HG02981 (cell line): ENCODE results near the gene SMYD3.
"Not testable (repeated sequence)": the region's sequence is repeated elsewhere in the genome, so short reads cannot be mapped to it uniquely, and the experiment has no call there.

Source experiments
- ATAC-seq: cut with Tn5 transposase; IDR thresholded peaks from one replicate; pipeline ENCODE4 v1.9.1; 2021; ENCODE audit warnings: mild to moderate bottlenecking, moderate library complexity; ENCODE audit not compliant: unreplicated experiment

Gene SMYD3

GRCh38 chr1:245763873-245764331, 743.2 kb downstream of the SMYD3 start:
- ATAC-seq = no peak

GRCh38 chr1:245762396-245762910, 744.6 kb downstream of the SMYD3 start:
- ATAC-seq = no peak

DNA sequence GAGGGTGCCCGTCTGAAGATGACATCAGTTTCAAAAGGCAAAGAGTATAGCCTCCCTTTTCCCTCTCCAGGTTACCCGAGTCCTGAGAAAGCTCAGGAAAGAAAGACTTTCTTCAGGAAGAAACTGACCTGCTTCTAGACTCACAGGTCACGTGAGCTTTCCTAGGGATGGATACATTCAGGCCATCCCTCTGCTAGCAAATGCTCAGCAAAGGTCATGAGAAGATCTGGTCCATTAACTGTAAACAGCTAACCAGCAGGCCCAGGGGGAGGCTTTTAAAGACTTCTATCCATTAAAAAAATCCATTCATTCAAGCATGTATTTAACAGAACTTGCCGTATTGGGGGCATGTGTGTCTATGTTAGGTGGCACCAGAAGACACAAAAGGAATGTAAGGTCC, 746.8 kb downstream of the SMYD3 start:
- ATAC-seq = no peak

DNA sequence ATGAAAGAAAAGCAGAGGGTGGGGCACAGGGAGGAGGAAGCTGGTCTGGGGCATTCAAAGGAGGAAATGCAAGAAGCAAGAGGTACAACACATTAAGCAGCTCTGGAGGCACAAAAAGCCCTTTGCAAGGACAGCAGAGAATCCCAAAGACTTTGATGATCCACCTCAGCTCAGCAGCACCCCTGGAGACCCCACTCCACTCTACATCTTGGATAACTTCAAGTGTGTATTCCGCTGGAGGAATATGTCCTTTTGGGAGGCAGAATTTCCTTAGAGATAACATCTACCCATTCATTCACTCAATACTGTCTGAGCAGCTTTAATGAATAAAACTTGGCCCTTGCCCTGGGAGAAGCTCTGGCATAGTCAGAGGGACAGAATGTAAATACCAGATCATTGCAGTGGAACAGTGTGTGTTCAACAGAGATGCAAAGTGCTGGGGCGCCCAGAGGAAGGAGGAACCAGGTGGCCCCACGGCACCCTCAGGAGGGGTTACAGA, 752.6 kb downstream of the SMYD3 start:
- no peak for ATAC-seq

GRCh38 chr1:245753807-245754206, 753.3 kb downstream of the SMYD3 start:
- no peak for ATAC-seq

- ATAC-seq = no peak
Measured at GRCh38 chr1:245752561-245752960, 754.5 kb downstream of the SMYD3 start.

- ATAC-seq = no peak
Measured at GRCh38 chr1:245751726-245752470, 755.2 kb downstream of the SMYD3 start.

- ATAC-seq = no peak
Measured at GRCh38 chr1:245751116-245751515, 756.0 kb downstream of the SMYD3 start.

DNA sequence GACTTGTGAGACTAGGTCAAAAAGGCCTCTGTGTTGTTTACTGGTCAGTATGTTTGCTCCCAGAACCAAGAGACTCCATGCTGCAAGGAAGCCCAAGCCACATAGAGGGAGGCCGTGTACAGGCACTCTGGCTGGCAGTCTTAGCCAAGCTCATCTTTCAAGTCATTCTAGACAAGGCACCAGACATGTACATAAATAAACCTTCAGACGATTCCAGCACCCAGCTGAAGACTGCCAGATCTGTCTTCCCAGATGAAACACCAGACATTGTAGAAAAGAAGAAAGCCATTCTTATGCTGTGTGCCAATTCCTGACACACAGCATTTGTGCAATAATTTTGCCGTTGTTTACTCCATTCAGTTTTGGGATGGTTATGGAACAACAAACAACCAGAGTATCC, 756.8 kb downstream of the SMYD3 start:
- no peak for ATAC-seq

GRCh38 chr1:245749053-245749452, 758.0 kb downstream of the SMYD3 start:
- ATAC-seq = no peak

DNA sequence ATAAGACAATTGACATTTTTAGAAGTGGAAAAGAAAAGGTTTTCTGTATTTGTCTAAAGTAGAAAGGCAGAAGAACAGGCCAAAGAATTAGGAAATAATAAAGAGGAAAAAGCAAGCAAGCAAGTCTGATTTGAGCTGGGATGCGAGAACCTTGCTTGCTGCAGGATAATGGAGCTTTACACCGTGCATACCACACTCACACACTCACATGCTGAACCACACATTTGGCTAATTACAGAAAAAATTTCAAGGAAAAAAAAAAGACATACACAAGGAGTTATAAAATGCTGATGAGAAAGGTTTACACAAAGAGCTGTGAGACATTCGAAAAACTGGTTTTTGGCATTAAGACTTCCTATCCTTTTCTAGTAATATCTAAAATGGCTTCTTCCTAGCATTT, 758.4 kb downstream of the SMYD3 start:
- ATAC-seq = no peak

- no peak for ATAC-seq
Measured at GRCh38 chr1:245748240-245748639, 758.8 kb downstream of the SMYD3 start.

DNA sequence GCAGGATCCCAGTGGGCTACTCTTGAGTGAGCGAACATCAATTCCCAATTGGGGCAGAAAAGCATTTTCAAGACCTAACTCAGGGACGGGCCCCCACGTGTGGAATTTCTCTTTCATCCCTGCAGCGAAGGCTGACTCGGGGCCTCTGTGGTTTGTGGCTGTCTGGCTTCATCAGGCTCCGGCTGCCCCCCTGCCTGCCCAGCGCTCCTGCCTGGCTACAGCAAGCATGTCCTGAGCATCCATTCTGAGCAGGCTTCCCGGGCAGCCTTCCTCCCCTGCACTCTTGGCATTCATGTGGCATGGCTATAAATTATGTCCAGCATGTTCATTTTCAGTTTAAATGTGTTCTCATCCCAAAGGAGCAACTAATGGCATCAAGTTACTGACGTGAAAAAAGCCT, 764.2 kb downstream of the SMYD3 start:
- ATAC-seq = no peak

- ATAC-seq = not testable (repeated sequence)
Measured at GRCh38 chr1:245740336-245740735, 766.7 kb downstream of the SMYD3 start.

DNA sequence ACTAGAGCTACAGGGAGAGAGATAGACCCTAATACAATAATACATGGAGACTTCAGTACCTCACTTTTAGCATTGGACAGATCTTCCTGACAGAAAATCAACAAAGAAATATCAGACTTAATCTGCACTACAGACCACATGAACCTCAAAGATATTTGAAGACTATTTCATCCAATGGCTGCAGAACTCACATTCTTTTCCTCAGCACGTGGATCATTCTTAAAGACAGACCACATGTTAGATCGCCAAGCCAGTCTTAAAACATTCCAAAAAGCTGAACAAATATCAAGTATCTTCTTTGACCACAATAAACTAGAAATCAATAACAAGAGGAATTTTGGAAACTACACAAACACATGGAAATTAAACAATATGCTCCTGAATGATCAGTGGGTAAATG, 776.3 kb downstream of the SMYD3 start:
- no peak for ATAC-seq

DNA sequence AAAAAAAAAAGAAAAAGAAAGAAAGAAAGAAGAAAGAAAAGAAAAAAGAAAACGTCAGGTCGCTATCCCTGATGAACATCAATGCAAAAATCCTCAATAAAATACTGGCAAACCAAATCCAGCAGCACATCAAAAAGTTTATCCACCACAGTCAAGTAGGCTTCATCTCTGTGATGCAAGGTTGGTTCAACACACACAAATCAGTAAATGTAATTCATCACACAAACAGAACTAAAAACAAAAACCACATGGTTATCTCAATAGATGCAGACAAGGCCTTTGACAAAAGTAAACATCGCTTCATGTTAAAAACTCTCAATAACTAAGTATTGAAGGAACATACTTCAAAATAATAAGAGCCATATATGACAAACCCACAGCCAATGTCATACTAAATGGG, 779.0 kb downstream of the SMYD3 start:
- ATAC-seq = not testable (repeated sequence)

GRCh38 chr1:245721488-245721887, 785.6 kb downstream of the SMYD3 start:
- no peak for ATAC-seq

- no peak for ATAC-seq
Measured at GRCh38 chr1:245718951-245719350, 788.1 kb downstream of the SMYD3 start.

DNA sequence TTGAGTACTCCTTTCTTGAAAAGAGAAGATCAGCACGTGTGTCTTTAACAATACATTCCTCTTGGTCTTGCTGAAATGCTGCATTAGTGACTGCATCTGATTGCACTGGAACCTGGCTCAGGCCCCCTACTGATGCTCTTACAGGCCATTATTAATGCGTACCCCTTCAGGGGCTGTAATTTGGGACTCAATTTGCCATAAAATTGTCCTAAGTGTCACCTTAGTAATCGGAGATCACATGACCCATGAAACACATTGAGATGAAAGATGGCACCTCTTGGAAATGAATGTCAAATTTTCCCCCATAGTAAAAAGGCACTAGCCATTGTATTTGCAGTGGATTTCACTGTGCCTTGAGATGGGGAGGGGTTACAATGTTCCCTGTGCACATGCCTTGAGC, 789.0 kb downstream of the SMYD3 start:
- ATAC-seq = no peak

DNA sequence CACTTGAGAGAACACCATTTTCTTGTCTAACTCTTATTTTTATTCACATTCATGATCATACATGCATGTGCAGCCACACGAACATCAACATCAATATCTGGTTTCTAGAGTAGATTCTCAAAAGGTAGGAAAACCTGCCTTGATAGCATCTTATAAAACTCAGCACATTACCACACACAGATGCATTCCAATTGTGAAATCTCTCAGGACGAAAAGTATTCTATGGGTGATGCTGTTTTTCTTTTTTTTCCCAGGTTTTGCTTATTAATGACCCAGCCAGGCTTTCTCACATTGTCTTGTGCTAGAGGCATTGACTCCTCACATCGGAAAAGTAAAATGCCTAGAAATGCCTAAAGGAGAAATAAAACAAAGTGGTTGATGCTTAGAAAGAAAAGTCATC, 789.5 kb downstream of the SMYD3 start:
- no peak for ATAC-seq

GRCh38 chr1:245716561-245716960, 790.5 kb downstream of the SMYD3 start:
- no peak for ATAC-seq

- ATAC-seq = no peak
Measured at GRCh38 chr1:245715970-245716369, 791.1 kb downstream of the SMYD3 start.

DNA sequence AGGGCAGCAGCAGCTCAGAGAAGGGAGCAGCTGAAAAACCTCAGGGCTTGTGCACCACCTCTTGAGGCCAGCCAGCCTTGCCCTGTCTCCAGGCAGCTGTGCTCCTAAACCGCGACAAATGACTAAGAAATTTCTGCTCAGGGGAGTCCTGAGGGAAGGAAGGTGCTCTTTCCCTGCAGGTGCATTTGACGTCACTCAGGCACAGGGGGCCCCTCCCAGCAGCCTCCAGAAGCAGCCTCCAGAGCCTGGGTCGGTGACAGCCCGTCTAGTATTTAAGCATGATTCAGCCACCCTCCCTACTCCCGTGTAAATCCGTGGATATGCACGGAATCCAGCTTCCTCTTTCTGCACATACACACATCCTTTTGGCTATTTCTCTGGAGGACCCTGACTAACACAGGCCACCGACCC, 791.8 kb downstream of the SMYD3 start:
- no peak for ATAC-seq
